Fibroblast of lung (primary cell): ENCODE results near the gene RCCD1.

Source experiments
- EZH2 ChIP-seq: IDR thresholded peaks from 2 replicates; pipeline ENCODE4 v1.5.1; 2012; ENCODE audit warnings: low read length, control low read depth, mild to moderate bottlenecking; ENCODE audit errors: missing control alignments
- TF ChIP-seq, protein P1 (sequence below), 2 donors: IDR thresholded peaks in 1 of 2; conservative IDR thresholded peaks in 1 of 2; 1 replicate in 1 of 2; 2 replicates in 1 of 2; pipeline ENCODE4 v1.5.1; 2011 to 2012; ENCODE audit warnings: low read length in 2 of 2, control low read depth in 1 of 2, inconsistent platforms in 1 of 2, low read depth in 1 of 2, mild to moderate bottlenecking in 1 of 2

DNA sequence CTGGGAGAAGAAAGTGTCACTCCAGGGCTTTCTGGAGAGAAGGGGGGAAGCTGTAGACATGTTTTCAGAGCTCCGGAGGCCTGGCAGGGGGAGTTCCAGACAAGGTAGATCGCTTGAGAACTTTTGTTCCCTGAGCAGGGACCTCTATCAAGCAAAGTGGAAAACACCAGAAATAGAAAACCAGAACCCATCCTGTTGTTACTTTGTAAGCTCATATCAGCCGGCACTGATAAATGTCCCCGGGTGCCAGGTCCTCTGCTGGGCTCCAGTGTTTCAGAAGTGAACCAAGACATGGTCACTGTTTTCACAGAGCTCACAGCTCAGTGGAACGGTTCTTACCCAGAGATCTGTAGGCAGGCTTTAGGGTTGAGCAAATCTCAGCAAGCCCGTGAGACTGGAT is 35.8 kb upstream of the RCCD1 start:
- TF ChIP-seq, protein P1, sequence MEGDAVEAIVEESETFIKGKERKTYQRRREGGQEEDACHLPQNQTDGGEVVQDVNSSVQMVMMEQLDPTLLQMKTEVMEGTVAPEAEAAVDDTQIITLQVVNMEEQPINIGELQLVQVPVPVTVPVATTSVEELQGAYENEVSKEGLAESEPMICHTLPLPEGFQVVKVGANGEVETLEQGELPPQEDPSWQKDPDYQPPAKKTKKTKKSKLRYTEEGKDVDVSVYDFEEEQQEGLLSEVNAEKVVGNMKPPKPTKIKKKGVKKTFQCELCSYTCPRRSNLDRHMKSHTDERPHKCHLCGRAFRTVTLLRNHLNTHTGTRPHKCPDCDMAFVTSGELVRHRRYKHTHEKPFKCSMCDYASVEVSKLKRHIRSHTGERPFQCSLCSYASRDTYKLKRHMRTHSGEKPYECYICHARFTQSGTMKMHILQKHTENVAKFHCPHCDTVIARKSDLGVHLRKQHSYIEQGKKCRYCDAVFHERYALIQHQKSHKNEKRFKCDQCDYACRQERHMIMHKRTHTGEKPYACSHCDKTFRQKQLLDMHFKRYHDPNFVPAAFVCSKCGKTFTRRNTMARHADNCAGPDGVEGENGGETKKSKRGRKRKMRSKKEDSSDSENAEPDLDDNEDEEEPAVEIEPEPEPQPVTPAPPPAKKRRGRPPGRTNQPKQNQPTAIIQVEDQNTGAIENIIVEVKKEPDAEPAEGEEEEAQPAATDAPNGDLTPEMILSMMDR (conservative IDR thresholded peaks at IDR 0.05 in 1 of 2, IDR thresholded peaks at IDR 0.05 in 1 of 2; ENCODE audit: low read depth in 1 of 2, low read length in 2 of 2) = no peak
- no peak for TF ChIP-seq EZH2
